ENCODE measurements around the gene BMP4. TPM values are rescaled to one million over a fixed set of nuclear protein-coding genes. Genes with fewer than 3 reads are reported as not detected.

Gene BMP4
- total RNA-seq, 1 experiment from 2014 or later, result 12.2 TPM

- Histone ChIP-seq H2BK15ac (ENCODE audit: low read depth, low read length) (no peak overlapping the region), H3K4ac (ENCODE audit: low read depth, low read length) (no peak overlapping the region), H4K8ac (replicated peaks; ENCODE audit: insufficient read length, low read depth, low read length) (no peak overlapping the region), H3K79me2 (ENCODE audit: insufficient read depth, low read length) (no peaks in the 10 kb centered on the region), H2AK5ac (ENCODE audit: insufficient read length, low read length) (no peak overlapping the region), H2BK12ac (ENCODE audit: insufficient read length, low read depth, low read length) (no peak overlapping the region), H3K79me1 (ENCODE audit: insufficient read depth, low read depth, low read length, poor library complexity, severe bottlenecking) (no peaks in the 10 kb centered on the region), H3K27me3 (ENCODE audit: insufficient read depth, low read length) (peaks cover 44% of the 10 kb centered on the region; the same call in 1 of the 2 replicates), H3K9ac (ENCODE audit: extremely low read depth, insufficient read length, low read length) (no peak overlapping the region), H3K56ac (ENCODE audit: insufficient read length, low read depth, low read length) (no peak overlapping the region), H4K20me1 (ENCODE audit: control insufficient read depth, insufficient read depth, insufficient read length) (no peaks in the 10 kb centered on the region), H2AFZ (ENCODE audit: low read length) (no peak overlapping the region), H3K23me2 (ENCODE audit: insufficient read length, low read depth, low read length, poor library complexity, severe bottlenecking) (peaks cover 23% of the 10 kb centered on the region), H2BK120ac (ENCODE audit: low read depth, low read length, poor library complexity, severe bottlenecking) (no peak overlapping the region), H4K91ac (ENCODE audit: insufficient read length, low read depth, low read length) (no peak overlapping the region), H3K27ac (ENCODE audit: insufficient read length, low read depth, low read length) (no peak overlapping the region), H3K18ac (ENCODE audit: insufficient read length, low read depth, low read length) (no peak overlapping the region), H3K4me2 (ENCODE audit: insufficient read depth, insufficient read length, low read length) (peak overlapping the region; percentile 80), H4K5ac (ENCODE audit: insufficient read length, low read depth, low read length) (no peak overlapping the region), H3K14ac (ENCODE audit: insufficient read depth, low read length) (no peak overlapping the region), H3K4me1 (ENCODE audit: insufficient read depth, low read length) (peaks cover 22% of the 10 kb centered on the region; the same call in 1 of the 2 replicates), H2BK20ac (ENCODE audit: low read depth, low read length, poor library complexity, severe bottlenecking) (no peak overlapping the region), H3K23ac (ENCODE audit: insufficient read length, low read depth, low read length) (no peak overlapping the region), H3T11ph (ENCODE audit: low read length) (no peak overlapping the region), H2BK5ac (ENCODE audit: insufficient read length, low read length) (no peak overlapping the region), H3K9me3 (ENCODE audit: control insufficient read depth, low read depth, low read length) (no peaks in the 10 kb centered on the region)
- WGBS (ENCODE audit: extremely low coverage, insufficient read length, low lambda C conversion rate), result no CpG with 5 or more reads among the region's 12 CpGs
- no peak for TF ChIP-seq CTCF (conservative IDR thresholded peaks at IDR 0.05)
- peaks cover 6 to 35% (median 25%) of the 10 kb centered on the region in 3 experiments; a peak in 5 of 7 replicates for H3K36me3 Mint-ChIP-seq (ENCODE audit: insufficient read depth in 1 of 3, low read depth in 3 of 3)
- H3K27me3 Mint-ChIP-seq (ENCODE audit: low read depth), result peaks cover 68% of the 10 kb centered on the region
- H3K27ac Mint-ChIP-seq, result no peak overlapping the region
- H3K9me3 Mint-ChIP-seq, result no peaks in the 10 kb centered on the region; a peak in 1 of 5 replicates
- peak overlapping the region; percentile 69 to 85 for H3K4me3 Mint-ChIP-seq
- no peak for DNase-seq
- peaks cover 72 to 73% of the 10 kb centered on the region in 2 experiments for H3K4me1 Mint-ChIP-seq
These were observed 9.0 kb downstream of the BMP4 start for GRCh38 chr14:53947452-53948204.

Measured in H9 (cell line).